ENCODE results near the gene ERP44.

DNA sequence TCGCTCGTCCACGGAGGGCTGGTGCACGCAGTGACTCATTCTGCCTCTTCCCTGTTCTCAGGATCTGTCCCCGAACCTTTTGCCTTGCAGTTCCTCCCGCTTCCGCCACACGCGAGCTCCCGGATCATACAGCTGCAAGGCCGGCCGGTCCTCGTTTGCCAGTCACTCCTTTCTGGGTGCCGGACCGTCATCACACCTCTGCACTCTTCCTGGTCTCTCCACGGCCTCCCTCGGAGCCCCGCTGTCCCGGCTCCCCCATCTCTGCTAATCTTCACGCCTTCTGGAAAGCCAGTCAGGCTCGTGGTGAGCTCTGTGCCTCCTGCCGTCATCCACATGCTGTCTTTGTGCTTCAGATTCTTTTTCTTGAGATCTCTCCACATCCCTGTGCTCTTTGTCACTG lies 100.5 kb downstream of the ERP44 start:
- no peak for TF ChIP-seq POLR2A (IDR thresholded peaks at IDR 0.05; ENCODE audit: low read depth, low read length)
- no peak for TF ChIP-seq TAF1 (IDR thresholded peaks at IDR 0.05; ENCODE audit: borderline replicate concordance, low read depth, low read length)
- TF ChIP-seq POLR2AphosphoS5 (IDR thresholded peaks at IDR 0.05; ENCODE audit: low read depth, low read length): no peak
